ENCODE measurements around the gene MAGEF1. TPM values are rescaled to one million over a fixed set of nuclear protein-coding genes. Genes with fewer than 3 reads are reported as not detected.

The MAGEF1 gene
- total RNA-seq, 1 experiment from 2014 or later, result 31.9 TPM

DNA sequence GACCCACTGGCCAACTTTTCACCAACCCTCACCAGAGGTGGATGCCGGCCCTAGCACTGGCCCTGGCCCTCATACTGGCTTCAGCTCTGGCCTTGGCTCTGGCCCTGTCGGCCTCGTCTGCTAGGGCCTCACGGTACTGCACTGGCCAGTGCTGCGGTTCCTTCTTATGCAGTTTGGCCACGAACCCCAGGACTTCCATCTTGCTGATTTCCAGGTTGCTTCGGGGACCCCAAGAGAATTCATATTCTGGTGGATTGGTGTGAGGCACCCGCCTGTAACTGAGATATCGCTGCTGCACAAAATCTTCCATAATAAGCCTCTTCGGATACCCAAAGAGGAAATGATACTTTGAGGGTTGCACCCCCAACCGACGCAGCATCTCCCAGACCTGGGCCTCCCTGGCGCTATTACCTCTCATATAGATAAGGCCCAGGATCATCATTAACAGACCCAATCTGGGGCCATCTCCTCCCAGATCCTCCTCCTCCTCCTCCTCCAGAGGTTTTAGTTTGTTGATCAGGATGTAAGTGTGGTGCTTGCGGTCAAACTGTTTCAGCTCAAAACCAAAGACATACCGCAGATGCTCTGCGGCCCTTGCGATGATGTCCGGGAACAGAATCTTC is 883 bp downstream of the MAGEF1 start:
- Histone ChIP-seq H4K8ac (replicated peaks; ENCODE audit: insufficient read length, low read depth, low read length) (no peak overlapping the region), H2BK120ac (ENCODE audit: low read depth, low read length, poor library complexity, severe bottlenecking) (no peak overlapping the region), H2BK12ac (ENCODE audit: insufficient read length, low read depth, low read length) (no peak overlapping the region), H3K79me2 (ENCODE audit: insufficient read depth, low read length) (peaks cover 6% of the 10 kb centered on the region), H3K79me1 (ENCODE audit: insufficient read depth, low read depth, low read length, poor library complexity, severe bottlenecking) (no peaks in the 10 kb centered on the region), H2BK5ac (ENCODE audit: insufficient read length, low read length) (no peak overlapping the region), H3K4ac (ENCODE audit: low read depth, low read length) (no peak overlapping the region), H4K5ac (ENCODE audit: insufficient read length, low read depth, low read length) (peak overlapping the region; percentile 45), H3T11ph (ENCODE audit: low read length) (no peak overlapping the region), H3K14ac (ENCODE audit: insufficient read depth, low read length) (peak overlapping the region; percentile 98), H3K18ac (ENCODE audit: insufficient read length, low read depth, low read length) (peak overlapping the region; percentile 97), H3K4me2 (ENCODE audit: insufficient read depth, insufficient read length, low read length) (peak overlapping the region; percentile 73), H3K23ac (ENCODE audit: insufficient read length, low read depth, low read length) (no peak overlapping the region), H2BK20ac (ENCODE audit: low read depth, low read length, poor library complexity, severe bottlenecking) (no peak overlapping the region), H3K23me2 (ENCODE audit: insufficient read length, low read depth, low read length, poor library complexity, severe bottlenecking) (peaks cover 12% of the 10 kb centered on the region), H3K27ac (ENCODE audit: insufficient read length, low read depth, low read length) (peak overlapping the region; percentile 12), H3K4me1 (ENCODE audit: insufficient read depth, low read length) (no peaks in the 10 kb centered on the region), H3K27me3 (ENCODE audit: insufficient read depth, low read length) (no peaks in the 10 kb centered on the region), H4K91ac (ENCODE audit: insufficient read length, low read depth, low read length) (no peak overlapping the region), H2AK5ac (ENCODE audit: insufficient read length, low read length) (no peak overlapping the region), H2BK15ac (ENCODE audit: low read depth, low read length) (no peak overlapping the region), H3K9me3 (ENCODE audit: control insufficient read depth, low read depth, low read length) (peaks cover 11% of the 10 kb centered on the region), H3K56ac (ENCODE audit: insufficient read length, low read depth, low read length) (no peak overlapping the region), H2AFZ (ENCODE audit: low read length) (no peak overlapping the region), H4K20me1 (ENCODE audit: control insufficient read depth, insufficient read depth, insufficient read length) (no peaks in the 10 kb centered on the region), H3K9ac (ENCODE audit: extremely low read depth, insufficient read length, low read length) (peak overlapping the region; percentile 83)
- no CpG with 5 or more reads among the region's 18 CpGs for WGBS (ENCODE audit: extremely low coverage, insufficient read length, low lambda C conversion rate)
- Mint-ChIP-seq H3K9me3 (no peaks in the 10 kb centered on the region; a peak in 1 of 5 replicates), H3K4me3 (peak overlapping the region; percentile 92 to 98), H3K36me3 (ENCODE audit: insufficient read depth in 1 of 3, low read depth in 3 of 3) (peaks cover 22 to 33% (median 23%) of the 10 kb centered on the region in 3 experiments), H3K27me3 (ENCODE audit: low read depth) (no peaks in the 10 kb centered on the region; the same call in 1 of the 2 replicates), H3K4me1 (peaks cover 22 to 37% of the 10 kb centered on the region in 2 experiments), H3K27ac (peak overlapping the region; percentile 48 to 99 (median 96))
- TF ChIP-seq, protein P1, sequence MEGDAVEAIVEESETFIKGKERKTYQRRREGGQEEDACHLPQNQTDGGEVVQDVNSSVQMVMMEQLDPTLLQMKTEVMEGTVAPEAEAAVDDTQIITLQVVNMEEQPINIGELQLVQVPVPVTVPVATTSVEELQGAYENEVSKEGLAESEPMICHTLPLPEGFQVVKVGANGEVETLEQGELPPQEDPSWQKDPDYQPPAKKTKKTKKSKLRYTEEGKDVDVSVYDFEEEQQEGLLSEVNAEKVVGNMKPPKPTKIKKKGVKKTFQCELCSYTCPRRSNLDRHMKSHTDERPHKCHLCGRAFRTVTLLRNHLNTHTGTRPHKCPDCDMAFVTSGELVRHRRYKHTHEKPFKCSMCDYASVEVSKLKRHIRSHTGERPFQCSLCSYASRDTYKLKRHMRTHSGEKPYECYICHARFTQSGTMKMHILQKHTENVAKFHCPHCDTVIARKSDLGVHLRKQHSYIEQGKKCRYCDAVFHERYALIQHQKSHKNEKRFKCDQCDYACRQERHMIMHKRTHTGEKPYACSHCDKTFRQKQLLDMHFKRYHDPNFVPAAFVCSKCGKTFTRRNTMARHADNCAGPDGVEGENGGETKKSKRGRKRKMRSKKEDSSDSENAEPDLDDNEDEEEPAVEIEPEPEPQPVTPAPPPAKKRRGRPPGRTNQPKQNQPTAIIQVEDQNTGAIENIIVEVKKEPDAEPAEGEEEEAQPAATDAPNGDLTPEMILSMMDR (conservative IDR thresholded peaks at IDR 0.05), result no peak
- DNase-seq, result no peak
